Smooth muscle cell (in vitro differentiated cells): ENCODE data around the gene SNX9. TPM values are rescaled to one million over a fixed set of nuclear protein-coding genes. Genes with fewer than 3 reads are reported as not detected.

Experiments
- DNase-seq: peaks from one replicate; lab custom pipeline; 2025; ENCODE audit not compliant: unreplicated experiment; lab: John Stamatoyannopoulos, UW
- H2AFZ ChIP-seq: fragments of 200-600 bp; sonication (generic); 2 replicates; pipeline ENCODE4 v1.6.0; 2016; ENCODE audit warnings: antibody characterized with exemption, low read depth, mild to moderate bottlenecking
- H3F3A ChIP-seq: fragments of 200-600 bp; sonication (generic); 2 replicates; pipeline ENCODE4 v1.6.0; 2017; ENCODE audit warnings: antibody characterized with exemption, low read depth
- H3K27ac ChIP-seq: fragments of 200-600 bp; sonication (generic); 2 replicates; pipeline ENCODE4 v1.5.1; 2016; ENCODE audit warnings: low read depth, mild to moderate bottlenecking
- H3K27me3 ChIP-seq: fragments of 200-600 bp; sonication (generic); 2 replicates; pipeline ENCODE4 v1.6.1; 2016; ENCODE audit warnings: low read depth, mild to moderate bottlenecking
- H3K36me3 ChIP-seq: fragments of 200-600 bp; sonication (generic); 2 replicates; pipeline ENCODE4 v1.5.1; 2016; ENCODE audit warnings: low read depth
- H3K4me1 ChIP-seq: fragments of 200-600 bp; sonication (generic); 2 replicates; pipeline ENCODE4 v1.5.1; 2016; ENCODE audit warnings: low read depth
- H3K4me2 ChIP-seq: fragments of 200-600 bp; sonication (generic); 2 replicates; pipeline ENCODE4 v1.6.0; 2016; ENCODE audit warnings: mild to moderate bottlenecking
- H3K4me3 ChIP-seq: fragments of 200-600 bp; sonication (generic); 2 replicates; pipeline ENCODE4 v1.5.1; 2016; ENCODE audit warnings: mild to moderate bottlenecking
- H3K79me2 ChIP-seq: fragments of 200-600 bp; sonication (generic); 2 replicates; pipeline ENCODE4 v1.6.0; 2016; ENCODE audit warnings: low read depth, mild to moderate bottlenecking
- H3K9ac ChIP-seq: fragments of 200-600 bp; sonication (generic); 2 replicates; pipeline ENCODE4 v1.6.0; 2016; ENCODE audit warnings: low read depth
- H3K9me3 ChIP-seq: fragments of 200-600 bp; sonication (generic); replicated peaks from 2 replicates; pipeline ENCODE4 v1.5.1; 2016; ENCODE audit warnings: low read depth
- H4K20me1 ChIP-seq: fragments of 200-600 bp; sonication (generic); 2 replicates; pipeline ENCODE4 v1.6.0; 2016; ENCODE audit warnings: low read depth
- WGBS: methylation state at CpG from one replicate; pipeline ENCODE4 v1.1.7; 2016; ENCODE audit warnings: low lambda C conversion rate; 5-methylcytosine and 5-hydroxymethylcytosine counted together
- polyA plus RNA-seq: library from polyadenylated mRNA; unstranded; fragments of >200 nt; fragmentation: Nextera tagmentation; extraction: Ambion mirVana; gene quantifications from 2 replicates; pipeline ENCODE4 v1.2.1, GENCODE V29; 2016
- total RNA-seq: library from RNA; depleted of rRNA; stranded (reverse); fragments of >200 nt; gene quantifications from 2 replicates; pipeline ENCODE4 v1.2.3, GENCODE V29; 2014
- TF ChIP-seq, protein P1 (sequence below): fragments of 200-600 bp; sonication (generic); IDR thresholded peaks from 2 replicates; pipeline ENCODE4 v1.5.1; 2017; ENCODE audit warnings: borderline replicate concordance, mild to moderate bottlenecking, antibody characterized with exemption; ENCODE audit not compliant: insufficient read depth, poor library complexity, severe bottlenecking

The SNX9 gene
- total and polyA plus RNA-seq, 2 experiments from 2014 or later: 28.9 to 29.0 TPM

DNA sequence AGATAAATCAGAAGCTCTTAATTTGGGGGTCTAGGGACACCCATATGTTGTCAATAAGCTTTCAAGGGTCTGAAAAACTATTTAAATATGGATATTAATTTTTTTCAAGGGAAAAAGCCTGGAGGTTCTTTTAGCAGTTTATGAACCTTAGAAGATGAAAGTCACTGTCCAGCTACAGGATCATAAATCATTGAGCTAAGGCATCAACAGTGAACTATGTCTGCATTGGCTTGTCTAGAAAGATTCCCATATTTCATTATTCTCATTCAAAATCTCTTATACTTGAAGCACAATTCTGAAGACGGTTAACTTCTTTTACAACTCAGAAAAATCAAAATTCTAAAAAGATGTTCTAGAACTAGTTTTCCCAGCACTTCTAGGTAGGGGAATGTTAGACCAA lies 34.9 kb upstream of the SNX9 start:
- Histone ChIP-seq H3K27me3 (no peaks in the 10 kb centered on the region), H3K36me3 (no peaks in the 10 kb centered on the region), H3F3A (no peaks in the 10 kb centered on the region), H3K9ac (no peak overlapping the region), H2AFZ (no peak overlapping the region), H3K9me3 (no peaks in the 10 kb centered on the region), H4K20me1 (no peaks in the 10 kb centered on the region), H3K27ac (no peak overlapping the region), H3K4me2 (no peak overlapping the region), H3K4me1 (no peaks in the 10 kb centered on the region), H3K4me3 (no peak overlapping the region), H3K79me2 (no peaks in the 10 kb centered on the region)
- no peak for DNase-seq
- WGBS: 96% methylated on average over 1 of the region's 1 CpG
- TF ChIP-seq, protein P1, sequence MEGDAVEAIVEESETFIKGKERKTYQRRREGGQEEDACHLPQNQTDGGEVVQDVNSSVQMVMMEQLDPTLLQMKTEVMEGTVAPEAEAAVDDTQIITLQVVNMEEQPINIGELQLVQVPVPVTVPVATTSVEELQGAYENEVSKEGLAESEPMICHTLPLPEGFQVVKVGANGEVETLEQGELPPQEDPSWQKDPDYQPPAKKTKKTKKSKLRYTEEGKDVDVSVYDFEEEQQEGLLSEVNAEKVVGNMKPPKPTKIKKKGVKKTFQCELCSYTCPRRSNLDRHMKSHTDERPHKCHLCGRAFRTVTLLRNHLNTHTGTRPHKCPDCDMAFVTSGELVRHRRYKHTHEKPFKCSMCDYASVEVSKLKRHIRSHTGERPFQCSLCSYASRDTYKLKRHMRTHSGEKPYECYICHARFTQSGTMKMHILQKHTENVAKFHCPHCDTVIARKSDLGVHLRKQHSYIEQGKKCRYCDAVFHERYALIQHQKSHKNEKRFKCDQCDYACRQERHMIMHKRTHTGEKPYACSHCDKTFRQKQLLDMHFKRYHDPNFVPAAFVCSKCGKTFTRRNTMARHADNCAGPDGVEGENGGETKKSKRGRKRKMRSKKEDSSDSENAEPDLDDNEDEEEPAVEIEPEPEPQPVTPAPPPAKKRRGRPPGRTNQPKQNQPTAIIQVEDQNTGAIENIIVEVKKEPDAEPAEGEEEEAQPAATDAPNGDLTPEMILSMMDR: no peak

DNA sequence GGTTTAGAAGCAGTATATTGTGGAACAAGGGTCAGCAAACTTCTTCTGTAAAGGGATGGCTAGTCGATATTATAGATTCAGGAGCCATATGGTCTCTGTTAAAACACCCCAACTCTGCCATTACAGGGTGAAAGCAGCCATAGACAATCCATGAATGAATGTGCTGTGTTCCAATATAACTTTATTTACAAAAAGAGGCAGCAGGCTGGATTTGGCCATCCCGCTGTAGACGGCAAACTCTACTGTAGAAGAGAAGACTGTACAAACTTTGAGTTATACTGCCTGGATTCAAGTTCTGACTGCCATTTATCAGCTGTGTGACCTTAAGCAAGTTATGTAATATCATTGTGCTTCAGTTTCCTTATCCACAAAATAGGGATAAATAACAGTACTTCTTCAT lies 33.7 kb upstream of the SNX9 start:
- TF ChIP-seq, protein P1: no peak

DNA sequence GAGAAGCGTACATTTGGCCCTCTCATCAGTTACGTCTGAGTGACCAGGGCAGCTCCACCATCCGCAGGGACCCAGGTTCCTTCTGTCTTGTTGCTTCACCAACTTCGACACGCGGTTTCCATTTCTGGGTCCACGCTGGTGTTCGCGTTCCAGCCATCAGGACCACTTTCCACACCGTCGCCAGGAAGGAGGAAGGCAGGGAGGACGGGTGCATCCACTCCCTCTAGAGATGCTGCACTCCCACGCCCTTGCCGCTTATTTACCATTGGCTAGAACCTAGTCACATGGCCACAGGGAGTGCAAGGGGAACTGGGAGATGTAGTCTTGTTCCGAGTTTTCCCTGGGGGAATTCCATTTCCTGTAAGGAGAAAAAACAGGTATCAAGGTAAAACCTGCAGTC lies 33.2 kb upstream of the SNX9 start:
- no peaks in the 10 kb centered on the region for H3F3A ChIP-seq
- no peak overlapping the region for H3K27ac ChIP-seq
- no peaks in the 10 kb centered on the region for H4K20me1 ChIP-seq
- H3K4me3 ChIP-seq: no peak overlapping the region
- DNase-seq: no peak
- H3K79me2 ChIP-seq: no peaks in the 10 kb centered on the region
- no peak overlapping the region for H3K9ac ChIP-seq
- TF ChIP-seq, protein P1: no peak
- no peaks in the 10 kb centered on the region for H3K9me3 ChIP-seq
- no peak overlapping the region for H2AFZ ChIP-seq
- no peaks in the 10 kb centered on the region for H3K4me1 ChIP-seq
- WGBS: 73% methylated on average over 15 of the region's 15 CpGs
- H3K4me2 ChIP-seq: no peak overlapping the region
- no peaks in the 10 kb centered on the region for H3K27me3 ChIP-seq
- no peaks in the 10 kb centered on the region for H3K36me3 ChIP-seq

More for the DNA sequence above, 33.7 kb upstream of the SNX9 start:
- H2AFZ ChIP-seq: no peak overlapping the region
- no peaks in the 10 kb centered on the region for H3K36me3 ChIP-seq
- H3K27me3 ChIP-seq: no peaks in the 10 kb centered on the region
- H3K79me2 ChIP-seq: no peaks in the 10 kb centered on the region
- H3K4me2 ChIP-seq: no peak overlapping the region
- 98% methylated on average over 3 of the region's 3 CpGs for WGBS
- H3K9me3 ChIP-seq: no peaks in the 10 kb centered on the region
- no peak for DNase-seq
- H4K20me1 ChIP-seq: no peaks in the 10 kb centered on the region
- no peak overlapping the region for H3K27ac ChIP-seq
- H3F3A ChIP-seq: no peaks in the 10 kb centered on the region
- H3K9ac ChIP-seq: no peak overlapping the region
- no peaks in the 10 kb centered on the region for H3K4me1 ChIP-seq
- no peak overlapping the region for H3K4me3 ChIP-seq

DNA sequence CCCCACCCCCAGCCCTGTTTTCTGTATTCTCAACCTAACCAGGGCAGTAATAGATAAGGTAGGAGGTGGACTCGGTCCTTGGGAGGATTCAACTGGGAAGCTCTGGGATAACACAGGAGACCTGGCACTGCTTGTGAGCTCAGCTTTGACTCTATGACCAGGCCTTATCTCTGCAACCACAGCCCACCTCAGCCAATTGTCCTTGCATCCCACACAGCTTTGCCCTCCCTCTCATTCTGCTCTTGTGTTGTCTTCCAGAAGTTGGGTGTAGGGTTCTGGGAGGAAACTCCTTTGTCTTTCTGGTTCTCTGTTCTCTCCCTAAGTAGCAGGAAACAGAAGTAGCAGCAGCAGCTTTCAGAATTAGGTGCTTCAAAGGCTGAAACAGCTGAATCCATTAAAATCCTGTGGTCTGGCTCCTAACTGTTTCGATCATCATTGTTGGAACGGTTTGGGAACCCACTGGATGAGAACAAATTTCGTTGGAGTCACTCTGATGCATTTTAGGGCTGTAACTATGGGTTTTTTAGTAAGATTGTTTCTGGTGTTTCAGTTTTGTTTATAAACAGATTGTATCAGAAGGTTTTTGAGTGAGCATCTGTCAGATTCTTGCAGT lies 32.4 kb upstream of the SNX9 start:
- Histone ChIP-seq H4K20me1 (no peaks in the 10 kb centered on the region), H3K36me3 (no peaks in the 10 kb centered on the region), H3K79me2 (no peaks in the 10 kb centered on the region), H3K27ac (no peak overlapping the region), H3K9ac (no peak overlapping the region), H3K9me3 (no peaks in the 10 kb centered on the region), H3K4me3 (no peak overlapping the region), H2AFZ (no peak overlapping the region), H3K27me3 (no peaks in the 10 kb centered on the region), H3K4me1 (no peaks in the 10 kb centered on the region), H3F3A (no peaks in the 10 kb centered on the region), H3K4me2 (no peak overlapping the region)
- 85% methylated on average over 4 of the region's 4 CpGs for WGBS
- TF ChIP-seq, protein P1: no peak
- no peak for DNase-seq
